Cardiac fibroblast (primary cell): ENCODE measurements around the gene TBC1D25.
"Not testable (repeated sequence)": the region's sequence is repeated elsewhere in the genome, so short reads cannot be mapped to it uniquely, and the experiment has no call there.

Source experiments
- DNase-seq, 2 donors: peaks; one replicate each; pipeline versions ENCODE4 v3.0.0 to v3.0.0-alpha.2; 2010; ENCODE audit warnings: low read depth in 2 of 2
- H3K4me3 ChIP-seq, 2 donors: replicated peaks in 1 of 2; 1 replicate in 1 of 2; 2 replicates in 1 of 2; pipeline ENCODE4 v1.5.1; 2011; ENCODE audit warnings: low read depth in 2 of 2, low read length in 2 of 2, mild to moderate bottlenecking in 2 of 2, moderate library complexity in 1 of 2
- TF ChIP-seq, protein P1 (sequence below): IDR thresholded peaks from one replicate; pipeline ENCODE4 v1.5.1; 2011; ENCODE audit warnings: low read depth, mild to moderate bottlenecking, low read length, inconsistent platforms

TBC1D25 gene

DNA sequence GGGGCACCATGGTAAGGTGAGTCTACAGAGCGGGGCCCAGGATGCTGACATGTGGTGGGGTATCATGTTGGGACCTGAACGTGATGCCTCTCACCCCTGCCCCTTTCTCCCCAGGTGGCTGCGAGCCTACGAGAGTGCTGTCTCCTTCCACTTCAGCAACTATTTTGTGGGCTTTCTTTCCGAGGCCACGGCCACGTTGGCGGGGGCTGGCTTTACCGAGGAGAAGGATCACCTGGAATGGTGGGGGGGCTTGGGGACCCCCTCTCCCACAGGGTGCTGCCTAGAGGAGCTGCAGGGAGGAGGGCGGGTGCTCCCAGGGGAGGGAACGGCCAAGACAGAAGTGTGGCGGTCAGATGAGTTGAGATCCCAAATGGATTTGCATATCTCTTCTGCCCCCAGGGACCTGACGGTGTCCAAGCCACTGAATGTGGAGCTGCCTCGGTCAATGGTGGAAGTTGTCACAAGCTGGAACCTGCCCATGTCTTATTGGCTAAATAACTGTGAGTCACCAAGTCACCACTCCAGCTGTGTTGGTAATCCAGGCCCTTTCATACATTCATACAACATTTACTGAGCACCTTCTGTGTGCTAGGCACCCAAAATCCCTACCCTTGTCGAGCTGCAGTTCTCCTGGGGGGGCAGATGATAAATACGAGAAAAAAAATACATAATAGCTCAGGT lies 25.2 kb upstream of the TBC1D25 start:
- TF ChIP-seq, protein P1, sequence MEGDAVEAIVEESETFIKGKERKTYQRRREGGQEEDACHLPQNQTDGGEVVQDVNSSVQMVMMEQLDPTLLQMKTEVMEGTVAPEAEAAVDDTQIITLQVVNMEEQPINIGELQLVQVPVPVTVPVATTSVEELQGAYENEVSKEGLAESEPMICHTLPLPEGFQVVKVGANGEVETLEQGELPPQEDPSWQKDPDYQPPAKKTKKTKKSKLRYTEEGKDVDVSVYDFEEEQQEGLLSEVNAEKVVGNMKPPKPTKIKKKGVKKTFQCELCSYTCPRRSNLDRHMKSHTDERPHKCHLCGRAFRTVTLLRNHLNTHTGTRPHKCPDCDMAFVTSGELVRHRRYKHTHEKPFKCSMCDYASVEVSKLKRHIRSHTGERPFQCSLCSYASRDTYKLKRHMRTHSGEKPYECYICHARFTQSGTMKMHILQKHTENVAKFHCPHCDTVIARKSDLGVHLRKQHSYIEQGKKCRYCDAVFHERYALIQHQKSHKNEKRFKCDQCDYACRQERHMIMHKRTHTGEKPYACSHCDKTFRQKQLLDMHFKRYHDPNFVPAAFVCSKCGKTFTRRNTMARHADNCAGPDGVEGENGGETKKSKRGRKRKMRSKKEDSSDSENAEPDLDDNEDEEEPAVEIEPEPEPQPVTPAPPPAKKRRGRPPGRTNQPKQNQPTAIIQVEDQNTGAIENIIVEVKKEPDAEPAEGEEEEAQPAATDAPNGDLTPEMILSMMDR, result no peak
- no peak overlapping the region for H3K4me3 ChIP-seq
- DNase-seq, result no peak

DNA sequence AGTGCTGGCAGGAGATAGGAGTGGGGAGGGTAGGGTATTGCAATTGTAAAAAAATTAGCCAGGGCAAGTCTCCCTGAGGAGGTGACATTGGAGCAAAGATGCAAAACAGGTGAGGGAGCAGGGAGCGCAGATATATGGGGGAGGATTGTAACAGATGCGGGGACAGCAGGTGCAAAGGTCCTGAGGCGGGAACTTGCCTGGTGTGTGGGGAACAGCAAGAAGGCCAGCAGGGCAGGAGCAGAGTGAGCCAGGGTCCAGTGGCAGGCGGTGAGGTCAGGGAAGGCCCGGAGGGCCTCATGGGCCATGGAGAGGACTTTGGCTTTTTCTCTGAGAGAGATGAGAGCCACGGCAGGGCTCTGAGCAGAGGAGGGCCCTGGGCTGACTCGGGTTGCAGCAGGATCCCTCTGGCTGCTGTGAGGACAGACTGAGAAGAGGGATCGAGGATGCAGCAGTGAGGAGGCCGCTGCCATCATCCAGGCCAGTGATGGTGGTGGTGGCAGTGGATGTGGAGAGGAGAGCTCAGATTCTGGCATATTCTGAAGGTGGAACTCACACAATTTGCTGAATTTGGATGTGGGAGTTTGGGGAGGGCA lies 24.6 kb upstream of the TBC1D25 start:
- DNase-seq, result no peak
- TF ChIP-seq, protein P1, result no peak
- H3K4me3 ChIP-seq, result no peak overlapping the region

DNA sequence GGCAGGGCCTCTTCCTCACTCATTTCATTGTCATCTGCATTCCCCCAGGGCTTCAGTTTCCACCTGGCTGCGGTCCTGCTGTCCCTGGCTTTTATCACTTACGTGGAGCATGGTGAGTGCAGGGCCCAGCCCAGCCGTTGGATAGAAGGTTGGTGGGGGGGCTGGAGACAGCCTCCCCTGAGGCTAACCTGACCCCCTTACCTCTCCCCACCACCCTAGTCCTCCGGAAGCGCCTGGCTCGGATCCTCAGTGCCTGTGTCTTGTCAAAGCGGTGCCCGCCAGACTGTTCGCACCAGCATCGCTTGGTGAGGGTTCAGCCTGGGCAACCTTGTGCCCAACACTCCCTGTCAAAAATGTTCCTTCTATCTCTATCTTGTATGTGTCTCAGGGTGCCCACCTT lies 23.7 kb upstream of the TBC1D25 start:
- H3K4me3 ChIP-seq, result no peak overlapping the region
- DNase-seq, result no peak
- TF ChIP-seq, protein P1, result no peak

DNA sequence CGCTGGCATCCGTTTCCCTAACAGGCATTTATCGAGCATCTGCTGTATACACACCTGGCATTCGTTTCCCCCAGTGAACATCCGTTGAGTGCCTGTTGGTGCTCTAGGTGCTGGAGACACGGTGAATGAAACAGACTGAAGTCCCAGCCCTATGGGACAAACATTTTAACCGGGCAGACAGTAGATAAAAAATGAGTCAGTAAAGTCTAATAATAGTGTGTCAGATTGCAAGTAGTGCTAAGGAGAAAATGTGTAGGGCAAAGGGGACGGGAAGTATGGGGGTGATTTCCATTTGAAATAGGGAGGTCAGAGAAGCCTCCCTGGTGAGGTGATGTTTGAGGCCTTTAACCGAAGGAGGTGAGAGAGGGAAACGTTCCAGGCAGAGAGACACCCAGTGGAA lies 23.2 kb upstream of the TBC1D25 start:
- TF ChIP-seq, protein P1, result no peak
- no peak overlapping the region for H3K4me3 ChIP-seq
- no peak for DNase-seq

DNA sequence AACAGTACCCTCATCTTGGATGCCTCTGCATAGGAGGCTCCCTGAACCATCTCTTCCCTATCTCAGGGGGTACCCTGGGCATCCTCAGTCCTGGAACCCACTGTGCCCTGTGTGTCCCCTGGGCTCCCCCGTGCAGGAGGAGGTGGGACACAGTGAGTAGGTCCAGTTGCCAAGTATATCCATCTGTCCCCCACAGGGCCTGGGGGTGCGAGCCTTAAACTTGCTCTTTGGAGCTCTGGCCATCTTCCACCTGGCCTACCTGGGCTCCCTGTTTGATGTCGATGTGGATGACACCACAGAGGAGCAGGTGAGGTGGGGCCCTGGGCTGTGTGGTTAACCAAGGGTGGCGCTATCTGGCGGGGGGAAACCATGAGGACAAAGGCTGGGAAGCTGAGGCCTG lies 22.5 kb upstream of the TBC1D25 start:
- no peak for DNase-seq
- no peak overlapping the region for H3K4me3 ChIP-seq
- TF ChIP-seq, protein P1, result no peak

DNA sequence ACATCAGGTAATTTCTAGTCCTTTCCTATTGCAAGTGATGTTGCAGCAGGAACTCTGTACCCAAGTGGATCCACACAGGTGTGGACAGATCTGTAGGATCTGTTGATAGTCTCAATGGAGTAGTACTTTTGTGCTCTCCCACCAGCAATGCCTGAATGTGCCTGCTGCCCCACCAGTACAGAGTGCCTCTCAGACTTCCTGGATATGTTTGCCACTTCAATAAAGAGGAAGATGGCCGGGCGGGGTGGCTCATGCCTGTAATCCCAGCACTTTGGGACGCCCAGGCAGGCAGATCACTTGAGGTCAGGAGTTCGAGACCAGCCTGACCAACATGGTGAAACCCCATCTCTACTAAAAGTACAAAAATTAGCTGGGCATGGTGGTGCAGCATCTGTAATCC lies 20.0 kb upstream of the TBC1D25 start:
- H3K4me3 ChIP-seq, DNase-seq: not testable (repeated sequence)

DNA sequence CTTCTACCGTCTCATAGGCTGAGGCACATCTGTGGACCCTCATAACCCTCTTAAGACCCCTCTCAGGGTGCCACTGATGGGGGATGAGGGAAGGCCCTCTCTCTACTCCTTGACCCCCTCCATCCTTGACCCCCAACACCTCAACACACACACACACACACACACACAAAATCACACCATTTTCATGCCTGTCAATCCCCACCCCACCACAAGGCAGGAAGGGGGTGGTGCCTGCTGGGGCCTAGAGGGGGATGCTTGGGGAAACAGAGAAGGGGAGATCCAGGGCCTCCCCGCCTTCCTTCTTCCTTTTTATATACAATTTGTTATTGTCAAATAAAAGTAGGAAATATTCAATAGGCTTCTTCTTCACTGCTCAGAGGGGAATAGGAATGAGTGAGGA lies 19.1 kb upstream of the TBC1D25 start:
- TF ChIP-seq, protein P1, result no peak
- no peak overlapping the region for H3K4me3 ChIP-seq
- DNase-seq, result no peak
